B cell (primary cell): ENCODE data around the gene IPCEF1.

Experiments
- EZH2 ChIP-seq: IDR thresholded peaks from 2 replicates; pipeline ENCODE4 v1.6.1; 2012; ENCODE audit warnings: borderline replicate concordance, low read depth, mild to moderate bottlenecking, moderate library complexity, low read length; ENCODE audit not compliant: insufficient read depth, poor library complexity, severe bottlenecking
- TF ChIP-seq, protein P1 (sequence below): fragments of 200-600 bp; IDR thresholded peaks from one replicate; pipeline ENCODE4 v1.8.0; 2022; ENCODE audit warnings: antibody characterized with exemption, mild to moderate bottlenecking

DNA sequence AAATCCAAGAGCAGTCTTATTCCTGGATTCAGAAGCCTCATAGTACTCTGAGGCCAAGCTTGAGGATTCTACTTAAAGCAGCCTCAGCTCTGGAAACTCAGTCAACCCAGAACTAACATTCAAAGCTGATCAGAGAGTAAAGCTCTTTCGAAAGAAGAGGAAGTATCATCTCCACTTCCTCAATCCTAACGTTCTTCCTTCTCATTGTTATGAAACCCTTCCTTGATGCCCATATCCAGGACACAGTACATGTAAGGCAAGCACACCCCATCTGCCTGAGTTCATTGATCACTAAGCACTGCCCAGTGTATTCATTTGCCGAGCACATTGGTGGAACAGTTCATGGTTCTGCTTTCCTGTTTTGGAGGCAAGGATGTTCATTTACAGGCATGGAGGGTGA lies at the start of gene IPCEF1:
- TF ChIP-seq, protein P1, sequence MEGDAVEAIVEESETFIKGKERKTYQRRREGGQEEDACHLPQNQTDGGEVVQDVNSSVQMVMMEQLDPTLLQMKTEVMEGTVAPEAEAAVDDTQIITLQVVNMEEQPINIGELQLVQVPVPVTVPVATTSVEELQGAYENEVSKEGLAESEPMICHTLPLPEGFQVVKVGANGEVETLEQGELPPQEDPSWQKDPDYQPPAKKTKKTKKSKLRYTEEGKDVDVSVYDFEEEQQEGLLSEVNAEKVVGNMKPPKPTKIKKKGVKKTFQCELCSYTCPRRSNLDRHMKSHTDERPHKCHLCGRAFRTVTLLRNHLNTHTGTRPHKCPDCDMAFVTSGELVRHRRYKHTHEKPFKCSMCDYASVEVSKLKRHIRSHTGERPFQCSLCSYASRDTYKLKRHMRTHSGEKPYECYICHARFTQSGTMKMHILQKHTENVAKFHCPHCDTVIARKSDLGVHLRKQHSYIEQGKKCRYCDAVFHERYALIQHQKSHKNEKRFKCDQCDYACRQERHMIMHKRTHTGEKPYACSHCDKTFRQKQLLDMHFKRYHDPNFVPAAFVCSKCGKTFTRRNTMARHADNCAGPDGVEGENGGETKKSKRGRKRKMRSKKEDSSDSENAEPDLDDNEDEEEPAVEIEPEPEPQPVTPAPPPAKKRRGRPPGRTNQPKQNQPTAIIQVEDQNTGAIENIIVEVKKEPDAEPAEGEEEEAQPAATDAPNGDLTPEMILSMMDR: no peak
- no peak for TF ChIP-seq EZH2
